Measurements from ENCODE around the gene ZGPAT. TPM values are rescaled to one million over a fixed set of nuclear protein-coding genes. Genes with fewer than 3 reads are reported as not detected.

The ZGPAT gene
- total and polyA plus RNA-seq, 2 of the 8 experiments (the other 6 are each of a cell fraction or from before 2014, with no cell fraction given), result 14.5 to 21.4 TPM

DNA sequence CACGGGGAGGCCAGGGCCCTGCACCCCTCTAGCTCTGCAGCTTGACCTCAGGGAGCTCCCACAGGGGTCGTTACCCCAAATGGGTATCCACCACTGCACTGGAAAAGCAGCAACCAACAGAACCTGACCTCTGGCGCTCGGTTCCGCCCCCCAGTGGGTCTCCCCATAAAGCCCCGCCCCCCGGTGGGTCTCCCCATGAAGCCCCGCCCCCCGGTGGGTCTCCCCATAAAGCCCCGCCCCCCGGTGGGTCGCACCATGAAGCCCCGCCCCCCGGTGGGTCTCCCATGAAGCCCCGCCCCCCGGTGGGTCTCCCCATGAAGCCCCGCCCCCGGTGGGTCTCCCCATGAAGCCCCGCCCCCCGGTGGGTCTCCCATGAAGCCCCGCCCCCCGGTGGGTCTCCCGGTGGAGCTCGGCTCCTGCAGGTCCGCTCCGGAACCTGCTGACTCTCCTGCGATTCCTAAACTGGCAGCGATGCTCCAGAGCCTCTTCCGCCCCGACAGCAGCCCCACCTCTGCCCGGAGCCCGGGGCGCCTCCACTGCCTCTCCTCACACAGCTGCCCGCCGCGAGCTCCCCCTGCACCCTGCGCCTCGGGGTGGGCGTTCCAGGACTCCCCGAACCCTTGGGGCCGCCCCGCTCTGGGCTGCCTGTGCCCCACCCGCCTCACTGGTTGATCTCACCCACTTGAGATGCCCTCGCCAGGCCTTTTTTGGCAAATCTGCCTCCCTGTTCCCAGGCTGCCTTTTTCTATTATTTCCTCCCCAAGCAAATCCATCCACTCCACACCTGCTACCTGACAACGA lies 43.8 kb downstream of the ZGPAT start:
- no peak overlapping the region for H3K4me2 ChIP-seq (ENCODE audit: insufficient read depth in 1 of 2, low read depth in 2 of 2, low read length in 2 of 2)
- DNase-seq (ENCODE audit: low read depth in 1 of 2, low spot score in 2 of 2), result no peak

More for the DNA sequence above, 43.8 kb downstream of the ZGPAT start:
- peaks cover 0 to 2% (median 0%) of the 10 kb centered on the region in 4 experiments; a peak in 2 of 8 replicates for H3K36me3 ChIP-seq (ENCODE audit: control insufficient read depth in 2 of 4, insufficient read depth in 4 of 4, low read length in 3 of 4)
- H3K27ac ChIP-seq (ENCODE audit: low read depth, low read length), result no peak overlapping the region
- 99% methylated on average over 9 of the region's 45 CpGs; no CpG with 5 or more reads in 1 of the 2 experiments for WGBS, 2 experiments (ENCODE audit: extremely low coverage in 1 of 2, insufficient coverage in 1 of 2, insufficient read length in 1 of 2, insufficient replicate concordance in 2 of 2, low coverage in 1 of 2, low lambda C conversion rate in 2 of 2, missing lambda C conversion rate in 1 of 2)
- H4K5ac ChIP-seq (ENCODE audit: insufficient read length, low read depth, low read length), result peak overlapping the region; percentile 63
- H2BK5ac ChIP-seq (ENCODE audit: low read depth, low read length), result peak overlapping the region; percentile 83; the same call in 1 of the 2 replicates
- no peak overlapping the region for H3K23ac ChIP-seq (ENCODE audit: insufficient read length)
- H2BK20ac ChIP-seq (ENCODE audit: low read length), result no peak overlapping the region
- no peak overlapping the region for H3K14ac ChIP-seq (ENCODE audit: insufficient read length)
- H2AK5ac ChIP-seq (ENCODE audit: low read depth, low read length), result peak overlapping the region; percentile 53; the same call in 1 of the 2 replicates
- peak overlapping the region; percentile 90 for H3K4ac ChIP-seq (replicated peaks; ENCODE audit: insufficient read length, low read depth, low read length)
- no peak overlapping the region for H2BK120ac ChIP-seq (replicated peaks; ENCODE audit: low read depth, low read length)
- no peak overlapping the region for H3K9ac ChIP-seq (replicated peaks in 1 of 4; ENCODE audit: extremely low read depth in 1 of 4, low read depth in 3 of 4, low read length in 3 of 4)
- H3K4me3 ChIP-seq (ENCODE audit: extremely low read depth in 1 of 4, insufficient read depth in 2 of 4, low read depth in 3 of 4, low read length in 4 of 4), result no peak overlapping the region
- peaks cover 0 to 20% (median 4%) of the 10 kb centered on the region in 4 experiments; a peak in 6 of 7 replicates for H3K4me1 ChIP-seq (replicated peaks in 1 of 4; ENCODE audit: control insufficient read depth in 3 of 4, insufficient read depth in 4 of 4, low read length in 3 of 4)
- H4K91ac ChIP-seq (replicated peaks; ENCODE audit: insufficient read length, low read length), result peak overlapping the region; percentile 40
- peak overlapping the region; percentile 75; the same call in 1 of the 2 replicates for H4K8ac ChIP-seq (ENCODE audit: extremely low read depth, insufficient read depth, low read length)
- H3K79me2 ChIP-seq (ENCODE audit: control insufficient read depth in 1 of 2, insufficient read depth in 2 of 2, low read length in 2 of 2), result no peaks in the 10 kb centered on the region
- POLR2A ChIA-PET (ENCODE audit: partially characterized antibody), result interaction anchor here (0.6 to 4.5 kb wide), 5 partner anchors 11 to 56 kb away, joined by 3 to 23 read pairs (median 3); partner anchors contain the start of genes LIME1 and TNFRSF6B
- H2BK15ac ChIP-seq (ENCODE audit: low read length), result no peak overlapping the region
- no peak overlapping the region for H2AFZ ChIP-seq (ENCODE audit: low read length)
- no peaks in the 10 kb centered on the region for H3K27me3 ChIP-seq (replicated peaks in 1 of 4; ENCODE audit: control insufficient read depth in 3 of 4, extremely low read depth in 1 of 4, insufficient read depth in 3 of 4, low read length in 3 of 4)
- H3K79me1 ChIP-seq (ENCODE audit: low read depth, low read length), result no peaks in the 10 kb centered on the region; the same call in 1 of the 2 replicates
- H3K9me3 ChIP-seq (ENCODE audit: insufficient read depth in 2 of 2, low read depth in 1 of 2, low read length in 1 of 2), result no peaks in the 10 kb centered on the region
- no peak overlapping the region for H3K56ac ChIP-seq (replicated peaks; ENCODE audit: insufficient read length, low read depth, low read length)
- peak overlapping the region; percentile 78 for H3K18ac ChIP-seq (ENCODE audit: extremely low read depth, low read length)
- CTCF ChIA-PET (ENCODE audit: partially characterized antibody), result interaction anchor here (0.5 to 4.4 kb wide), 6 partner anchors 9 to 525 kb away, joined by 3 to 17 read pairs (median 3); partner anchors contain the start of gene TPD52L2
- FAIRE-seq, result no peak
- H4K20me1 ChIP-seq (replicated peaks in 1 of 2; ENCODE audit: control insufficient read depth in 1 of 2, insufficient read depth in 2 of 2, low read length in 2 of 2), result peaks cover 0 to 2% of the 10 kb centered on the region in 2 experiments
- H2BK12ac ChIP-seq (ENCODE audit: low read depth, low read length), result peak overlapping the region; percentile 27; the same call in 1 of the 2 replicates
- no peaks in the 10 kb centered on the region for H3K23me2 ChIP-seq (ENCODE audit: low read depth, low read length)

Data from H1 (cell line).